ENCODE data around the gene EXPH5.

- TF ChIP-seq CTCF (optimal IDR thresholded peaks at IDR 0.05 in 1 of 3, IDR thresholded peaks at IDR 0.05 in 1 of 3, conservative IDR thresholded peaks at IDR 0.05 in 1 of 3; ENCODE audit: extremely low read depth in 1 of 3, insufficient read depth in 2 of 3, low read length in 3 of 3), result no peak
- no peak for TF ChIP-seq EZH2 (IDR thresholded peaks at IDR 0.05; ENCODE audit: low read length)
These were observed 34.8 kb upstream of the EXPH5 start for GRCh38 chr11:108628326-108628725.

All from keratinocyte (primary cell).